HG02840 (cell line): ENCODE results near the gene PROX2.

Experiments used
- ATAC-seq: cut with Tn5 transposase; IDR thresholded peaks from one replicate; pipeline ENCODE4 v1.9.1; 2021; ENCODE audit warnings: mild to moderate bottlenecking, moderate library complexity, moderate number of reproducible peaks; ENCODE audit not compliant: unreplicated experiment, low FRiP score

PROX2 gene

DNA sequence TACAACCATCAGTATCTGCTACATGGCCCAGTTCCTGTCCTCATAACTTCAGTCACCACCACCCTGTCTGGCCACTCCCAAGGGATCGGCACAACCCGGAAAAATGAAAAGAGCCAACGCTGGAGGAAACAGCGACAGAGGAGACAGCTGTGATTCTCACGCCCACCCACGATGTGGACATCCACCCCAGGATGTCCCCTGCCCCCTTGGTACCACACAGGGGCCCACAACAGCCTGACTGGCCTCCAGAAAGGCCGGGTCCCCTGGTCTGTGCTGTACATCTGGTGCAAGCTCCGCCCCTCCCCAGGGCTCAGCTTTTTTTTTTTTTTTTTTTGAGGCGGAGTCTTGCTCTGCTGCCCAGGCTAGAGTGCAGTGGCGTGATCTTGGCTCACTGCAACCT lies 34.6 kb upstream of the PROX2 start:
- no peak for ATAC-seq

DNA sequence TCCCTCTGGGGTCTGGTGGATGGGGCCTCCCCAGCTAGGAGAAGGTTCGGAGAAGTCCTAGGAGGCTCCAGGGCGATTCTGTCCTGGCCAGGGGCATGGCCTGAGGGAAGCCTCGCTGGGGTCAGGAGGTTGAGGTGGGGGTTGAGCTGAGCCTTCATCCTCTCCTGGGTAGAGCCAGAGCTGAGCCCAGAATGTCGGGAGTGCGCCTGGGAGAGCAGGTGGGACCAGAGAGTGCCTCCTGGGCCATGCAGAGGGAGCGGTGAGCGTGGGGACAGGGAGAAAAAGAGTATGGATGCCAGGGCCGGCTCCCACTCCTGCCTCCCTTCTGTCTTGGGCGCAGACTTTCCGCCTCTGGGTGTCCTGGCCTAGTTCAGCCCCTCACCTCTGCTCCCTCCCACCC lies 34.0 kb upstream of the PROX2 start:
- no peak for ATAC-seq

DNA sequence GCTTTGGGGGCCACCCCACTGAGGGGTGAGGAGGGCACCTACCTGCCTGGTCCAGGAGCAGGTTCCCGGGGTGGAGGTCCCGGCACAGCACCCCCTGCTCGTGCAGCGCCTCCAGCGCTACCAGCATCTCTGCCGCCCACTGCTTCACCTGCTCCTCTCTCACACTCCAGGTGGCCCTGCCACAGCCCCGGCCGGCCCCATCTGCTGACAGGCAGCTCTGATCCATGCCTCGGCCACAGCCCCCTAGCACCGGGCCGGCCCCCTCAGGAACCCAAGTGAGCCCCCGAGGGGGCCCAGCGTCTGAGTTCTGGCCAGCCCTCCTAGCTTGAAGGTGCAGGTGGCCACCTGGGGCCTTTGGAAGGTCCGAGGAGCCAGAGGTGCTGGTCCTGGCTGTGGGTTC lies 33.6 kb upstream of the PROX2 start:
- no peak for ATAC-seq

DNA sequence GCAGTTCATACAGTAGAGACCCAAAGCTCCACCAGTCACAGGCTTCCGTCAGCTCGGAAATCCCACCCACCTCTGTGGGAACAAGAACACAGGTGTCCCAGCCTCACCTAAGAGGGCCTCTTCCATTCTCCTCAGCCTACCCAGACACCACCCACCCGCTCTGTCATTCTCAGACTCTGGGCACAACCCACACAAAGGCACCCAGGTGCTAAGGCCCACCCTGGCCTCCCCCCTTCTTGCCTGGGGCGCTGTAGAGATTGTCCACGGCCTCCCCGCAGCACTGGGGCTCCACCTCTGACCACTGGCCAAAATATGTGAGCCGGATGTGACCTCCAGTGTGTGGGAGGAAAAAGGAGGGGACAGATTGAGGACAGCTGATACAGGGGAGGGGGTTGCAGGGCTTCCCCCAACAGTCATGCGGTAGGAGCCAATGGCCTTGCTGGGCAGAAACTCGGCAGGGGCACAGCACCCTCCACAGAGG lies 33.0 kb upstream of the PROX2 start:
- ATAC-seq, result no peak

DNA sequence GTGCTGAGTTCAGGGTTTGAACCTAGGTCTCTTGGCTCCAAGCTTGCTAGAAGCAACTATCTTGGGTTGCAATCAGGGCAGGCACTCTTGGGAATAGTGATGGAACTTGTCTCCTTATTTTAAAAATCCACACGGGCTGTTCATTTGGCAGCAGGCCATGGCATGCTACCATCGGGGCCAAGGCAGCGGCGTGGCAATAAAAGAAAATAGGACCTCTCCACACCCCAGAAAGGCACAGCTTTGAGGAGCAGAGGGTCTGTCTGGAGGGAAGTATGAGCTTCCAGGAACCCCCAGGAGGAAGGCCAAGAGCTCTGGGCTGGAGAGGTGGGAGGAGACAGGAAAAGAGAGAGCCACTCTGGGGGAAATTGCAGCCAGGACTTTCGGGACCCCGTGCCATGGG lies 31.8 kb upstream of the PROX2 start:
- no peak for ATAC-seq

DNA sequence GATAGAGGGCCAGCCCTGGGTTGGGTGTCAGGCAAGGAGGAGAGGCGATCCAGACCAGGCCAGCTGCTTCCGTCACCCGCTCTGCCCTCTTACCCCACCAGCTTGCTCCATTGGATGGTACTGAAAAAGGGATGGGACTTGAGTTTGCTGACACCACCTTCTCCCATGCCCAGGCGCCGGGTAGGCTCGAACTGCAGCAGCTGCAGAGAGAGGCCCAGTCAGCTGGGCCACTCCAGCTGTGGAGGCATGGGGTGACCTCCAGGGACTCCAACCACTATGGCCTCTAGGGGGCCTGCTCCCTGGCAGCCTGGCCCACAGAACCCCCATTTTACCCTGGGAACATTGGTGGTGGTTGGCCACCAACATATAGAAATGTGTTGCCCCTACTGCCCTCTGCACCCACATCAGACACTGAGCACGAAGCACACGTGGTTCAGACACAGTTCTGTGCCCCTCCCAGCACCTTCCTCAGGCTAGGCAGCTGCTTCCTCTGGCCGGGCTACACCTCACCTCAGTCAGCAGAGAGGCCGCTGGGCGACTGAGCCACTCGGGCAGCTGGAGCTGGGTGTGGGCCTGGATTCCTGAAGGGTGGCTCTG lies 31.1 kb upstream of the PROX2 start:
- no peak for ATAC-seq

DNA sequence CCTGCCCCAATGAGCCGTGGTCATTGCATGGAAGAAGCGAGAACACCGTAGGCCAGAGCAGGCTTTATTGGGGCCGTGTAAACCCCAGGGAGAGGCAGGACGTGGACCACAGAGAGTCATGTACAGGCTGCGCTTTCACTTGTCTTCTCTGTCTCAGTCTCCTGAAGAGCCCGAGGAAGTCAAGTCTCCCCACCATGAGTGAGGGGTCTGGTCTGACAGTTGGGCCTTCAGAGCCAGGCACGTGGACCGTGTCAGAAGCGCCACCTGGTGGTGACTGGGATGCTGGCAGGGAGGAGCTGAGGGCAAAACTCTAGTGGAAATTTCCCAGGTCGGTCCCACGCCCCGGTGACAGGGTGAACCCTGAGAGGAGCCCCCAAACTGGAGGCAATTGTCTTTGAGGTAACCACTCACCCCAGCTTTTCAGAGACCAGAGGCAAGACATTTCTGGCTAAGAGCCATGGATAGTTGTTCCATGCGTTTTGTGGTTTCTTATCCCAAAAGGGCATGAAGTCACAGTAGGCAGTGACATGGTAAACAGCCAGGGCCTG lies 29.7 kb upstream of the PROX2 start:
- no peak for ATAC-seq

DNA sequence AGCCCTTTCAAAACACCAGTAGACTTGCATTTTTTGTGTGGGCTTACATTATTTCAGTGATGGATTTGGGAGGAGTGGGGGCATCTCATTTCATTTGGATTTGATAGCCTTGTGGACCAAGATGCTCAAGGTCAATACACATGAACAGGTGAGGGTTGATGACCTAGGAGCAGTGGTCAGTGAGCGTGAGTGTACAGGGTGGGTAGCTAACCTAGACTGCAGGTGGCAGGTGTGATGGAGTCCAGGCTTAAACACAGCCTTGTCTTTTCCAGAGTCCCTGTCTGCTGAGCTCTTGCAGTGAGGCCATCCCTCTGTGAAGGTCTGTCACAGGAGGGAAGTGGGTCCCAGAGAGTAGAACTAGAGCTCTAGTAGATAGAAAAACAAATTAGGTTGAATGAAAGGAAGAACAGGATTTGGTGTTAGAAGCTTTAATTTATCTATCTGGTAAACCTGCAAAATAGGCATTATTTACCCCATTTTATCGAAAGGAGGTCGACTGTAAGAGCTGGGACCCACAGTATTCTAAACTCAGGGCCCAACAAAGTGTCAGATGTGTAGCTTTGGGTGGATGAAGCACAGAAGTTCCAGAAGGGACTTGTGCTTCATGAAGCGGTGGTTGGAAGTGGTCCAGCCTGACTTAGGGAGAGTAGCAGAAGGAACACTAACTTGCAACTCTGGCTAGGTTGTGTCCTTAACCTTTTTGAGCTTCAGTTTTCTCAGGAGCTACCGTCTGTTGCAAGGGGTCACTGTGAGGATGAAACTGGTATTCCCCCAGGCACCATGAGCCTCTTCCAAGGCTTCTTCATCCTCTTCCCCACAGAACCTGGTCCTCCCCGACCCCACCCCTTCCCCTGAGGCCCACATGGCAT lies 28.9 kb upstream of the PROX2 start:
- ATAC-seq, result no peak

DNA sequence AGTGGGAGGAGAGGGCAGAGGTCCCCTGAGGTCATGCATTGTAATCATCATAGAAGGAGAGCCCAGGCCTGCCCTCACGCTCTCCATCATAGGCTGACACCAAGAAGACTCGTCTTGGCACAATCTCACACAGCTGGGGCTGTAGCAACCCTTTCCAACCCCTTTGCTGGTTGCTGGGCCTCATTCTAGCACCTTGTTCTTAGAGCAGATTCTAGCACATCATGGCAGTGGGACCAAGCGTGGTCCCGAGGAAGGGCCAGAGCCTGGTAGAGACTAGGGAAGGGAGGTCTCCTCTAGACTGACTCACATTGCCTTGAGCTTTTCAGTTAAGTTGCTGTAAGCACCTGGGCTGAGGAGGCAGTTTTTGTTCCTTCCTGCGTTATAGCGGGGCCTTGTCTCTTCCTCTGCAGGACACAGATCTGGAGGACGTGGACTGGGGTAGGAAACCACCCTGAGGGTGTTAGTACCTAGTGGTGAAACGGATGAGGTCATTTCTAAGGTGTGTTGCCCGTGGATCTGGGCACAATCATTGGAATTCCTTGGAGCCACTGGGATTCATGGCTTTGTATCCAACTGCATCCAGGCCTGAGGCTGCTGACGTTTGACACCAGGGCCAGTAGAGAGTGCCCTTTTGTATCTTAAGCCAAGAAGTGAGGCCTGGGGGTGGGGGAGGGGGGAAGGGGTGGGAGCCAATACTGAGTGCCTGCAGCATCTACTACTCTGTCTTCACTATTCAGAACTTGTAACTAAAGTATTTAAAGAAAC lies 27.2 kb upstream of the PROX2 start:
- ATAC-seq, result no peak

DNA sequence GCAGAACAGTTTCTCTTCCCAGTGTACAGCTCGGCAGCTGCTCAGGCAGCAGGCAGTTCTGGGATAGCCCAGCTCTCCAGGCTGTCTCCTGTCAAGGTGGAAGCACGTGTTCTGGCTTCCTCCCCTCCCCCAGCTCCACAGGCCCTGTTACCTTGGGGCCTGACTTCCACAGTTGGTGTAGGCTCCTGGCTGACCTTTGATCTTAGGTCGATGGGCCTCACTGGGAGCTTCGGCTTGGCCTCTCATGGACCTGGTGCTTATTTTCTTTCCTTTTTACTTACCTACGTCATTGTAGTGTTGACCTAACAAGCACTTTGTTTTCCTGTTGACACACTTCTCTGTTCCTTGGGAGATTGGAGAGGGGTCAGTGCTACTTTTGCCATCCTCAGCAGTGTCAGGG lies 22.7 kb upstream of the PROX2 start:
- ATAC-seq, result no peak

DNA sequence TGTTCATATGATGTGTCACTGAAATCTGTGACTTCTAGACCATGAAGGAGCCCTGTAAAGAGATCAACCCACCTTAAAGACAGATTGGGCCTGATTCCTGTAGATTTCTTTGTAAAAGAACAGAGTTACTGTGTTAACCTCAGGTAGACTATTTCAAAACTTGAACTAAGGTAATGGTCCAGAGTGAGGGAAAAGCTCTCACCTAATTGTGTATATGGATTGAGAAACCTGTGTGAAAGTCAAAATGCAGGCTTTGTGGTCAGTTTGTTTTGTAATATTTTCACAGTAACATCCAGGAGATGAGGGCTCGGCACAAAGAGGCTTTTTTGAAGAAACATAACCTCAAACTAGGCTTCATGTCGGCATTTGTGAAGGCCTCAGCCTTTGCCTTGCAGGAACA lies 22.1 kb upstream of the PROX2 start:
- no peak for ATAC-seq

DNA sequence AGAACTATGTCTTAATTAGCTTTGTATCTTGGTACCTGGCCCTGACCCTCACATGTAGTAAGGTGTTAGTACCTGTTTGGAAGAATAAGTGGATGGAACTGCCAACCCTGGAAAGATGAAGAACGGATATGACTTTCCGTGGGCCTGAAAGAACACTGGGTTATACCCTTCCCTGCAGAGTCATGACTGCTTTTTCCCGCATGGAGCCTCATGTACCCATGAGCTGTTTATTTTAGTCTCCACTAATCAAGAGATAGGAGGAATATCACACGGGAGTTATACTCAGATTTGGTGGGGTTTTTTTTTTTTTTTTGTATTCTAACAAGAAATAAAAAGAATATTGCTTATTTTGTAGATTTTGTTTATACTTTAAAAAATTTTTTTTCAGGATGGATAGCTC lies 21.7 kb upstream of the PROX2 start:
- ATAC-seq, result no peak

DNA sequence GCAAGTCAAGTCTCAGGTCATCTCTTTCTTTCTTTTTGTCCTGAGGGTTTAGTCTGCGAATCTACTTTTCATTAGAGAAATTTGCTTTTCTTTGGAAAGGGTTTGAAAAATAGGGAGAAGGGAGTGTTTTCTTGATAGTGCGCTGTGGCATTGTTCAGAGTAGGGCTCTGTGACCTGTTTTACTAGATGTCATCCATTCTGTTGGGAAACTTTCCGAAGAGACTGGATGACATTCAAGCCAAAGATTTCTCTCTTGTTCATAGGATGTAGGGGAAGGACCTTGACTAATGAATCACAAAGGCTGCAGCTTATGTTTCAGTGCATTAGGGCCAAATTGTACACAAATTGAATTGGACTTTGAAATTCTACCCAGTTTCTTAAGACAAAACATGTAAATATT lies 20.5 kb upstream of the PROX2 start:
- ATAC-seq, result no peak

DNA sequence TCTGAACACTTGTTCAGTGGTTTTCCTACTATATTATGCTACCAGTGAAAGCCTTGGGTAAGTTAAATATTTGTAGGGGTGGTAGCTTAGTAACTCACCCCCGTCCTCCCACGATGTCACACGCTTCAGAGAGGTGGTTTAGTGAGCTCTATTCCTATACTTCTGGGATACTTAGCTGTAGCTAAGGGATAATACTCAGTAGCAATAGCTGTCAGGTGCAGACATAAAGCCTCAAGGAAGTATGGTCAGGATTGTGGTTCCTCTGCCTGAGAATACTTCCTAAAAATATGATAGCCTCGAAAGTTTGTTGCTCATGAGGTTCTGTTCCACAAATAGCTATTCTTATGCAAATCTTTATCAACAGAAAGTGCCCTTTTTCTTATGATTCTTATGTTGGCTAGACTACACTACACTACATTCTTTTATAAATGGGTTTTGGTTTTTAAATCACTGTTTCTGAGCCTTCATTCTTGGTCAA lies 17.7 kb upstream of the PROX2 start:
- ATAC-seq, result no peak

DNA sequence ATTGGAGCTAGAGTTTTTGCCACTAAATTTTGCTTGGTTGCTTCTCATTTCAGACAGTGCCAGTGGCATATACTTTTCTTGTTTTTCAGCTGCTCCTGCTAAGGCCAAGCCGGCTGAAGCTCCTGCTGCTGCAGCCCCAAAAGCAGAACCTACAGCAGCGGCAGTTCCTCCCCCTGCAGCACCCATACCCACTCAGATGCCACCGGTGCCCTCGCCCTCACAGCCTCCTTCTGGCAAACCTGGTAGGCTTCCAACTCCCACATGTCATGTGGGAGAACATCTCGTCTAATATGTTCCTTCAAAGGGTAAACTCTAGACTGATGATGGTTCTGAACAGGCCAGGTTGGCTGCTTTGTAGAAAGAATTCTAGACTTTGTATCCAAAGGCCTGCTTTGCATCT lies 16.8 kb upstream of the PROX2 start:
- no peak for ATAC-seq

DNA sequence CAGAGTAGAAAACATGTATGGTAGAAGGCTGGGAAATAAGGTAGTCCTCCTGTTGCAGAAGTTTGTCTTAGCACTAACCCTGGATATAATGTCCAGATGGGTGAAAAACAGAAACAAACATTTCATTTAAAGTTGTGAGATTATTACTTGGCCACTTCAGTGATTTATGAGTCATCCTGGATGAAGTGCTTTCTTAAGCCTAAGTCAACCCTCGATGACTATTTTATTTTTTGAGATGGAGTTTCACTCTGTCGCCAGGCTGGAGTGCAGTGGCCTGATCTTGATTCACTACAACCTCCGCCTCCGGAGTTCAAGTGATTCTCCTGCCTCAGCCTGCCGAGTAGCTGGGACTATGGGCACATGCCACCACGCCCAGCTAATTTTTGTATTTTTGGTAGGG lies 15.9 kb upstream of the PROX2 start:
- ATAC-seq, result no peak

DNA sequence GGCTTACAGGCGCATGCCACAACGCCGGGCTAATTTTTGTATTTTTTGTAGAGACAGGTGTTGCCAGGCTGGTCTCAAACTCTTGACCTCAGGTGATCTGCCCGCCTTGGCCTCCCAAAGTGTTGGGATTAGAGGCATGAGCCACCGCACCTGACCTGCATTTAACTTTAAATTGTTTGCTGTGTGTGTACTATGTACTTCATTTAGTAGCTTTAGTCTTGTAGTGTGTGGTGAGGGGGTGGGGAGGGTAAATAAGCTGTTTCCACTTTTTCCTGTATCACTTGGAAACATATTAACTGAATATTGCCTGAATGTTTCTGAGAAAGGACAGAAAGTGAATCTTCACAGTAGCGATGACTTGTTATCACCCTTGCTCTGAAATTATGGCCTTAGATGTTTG lies 14.3 kb upstream of the PROX2 start:
- no peak for ATAC-seq

DNA sequence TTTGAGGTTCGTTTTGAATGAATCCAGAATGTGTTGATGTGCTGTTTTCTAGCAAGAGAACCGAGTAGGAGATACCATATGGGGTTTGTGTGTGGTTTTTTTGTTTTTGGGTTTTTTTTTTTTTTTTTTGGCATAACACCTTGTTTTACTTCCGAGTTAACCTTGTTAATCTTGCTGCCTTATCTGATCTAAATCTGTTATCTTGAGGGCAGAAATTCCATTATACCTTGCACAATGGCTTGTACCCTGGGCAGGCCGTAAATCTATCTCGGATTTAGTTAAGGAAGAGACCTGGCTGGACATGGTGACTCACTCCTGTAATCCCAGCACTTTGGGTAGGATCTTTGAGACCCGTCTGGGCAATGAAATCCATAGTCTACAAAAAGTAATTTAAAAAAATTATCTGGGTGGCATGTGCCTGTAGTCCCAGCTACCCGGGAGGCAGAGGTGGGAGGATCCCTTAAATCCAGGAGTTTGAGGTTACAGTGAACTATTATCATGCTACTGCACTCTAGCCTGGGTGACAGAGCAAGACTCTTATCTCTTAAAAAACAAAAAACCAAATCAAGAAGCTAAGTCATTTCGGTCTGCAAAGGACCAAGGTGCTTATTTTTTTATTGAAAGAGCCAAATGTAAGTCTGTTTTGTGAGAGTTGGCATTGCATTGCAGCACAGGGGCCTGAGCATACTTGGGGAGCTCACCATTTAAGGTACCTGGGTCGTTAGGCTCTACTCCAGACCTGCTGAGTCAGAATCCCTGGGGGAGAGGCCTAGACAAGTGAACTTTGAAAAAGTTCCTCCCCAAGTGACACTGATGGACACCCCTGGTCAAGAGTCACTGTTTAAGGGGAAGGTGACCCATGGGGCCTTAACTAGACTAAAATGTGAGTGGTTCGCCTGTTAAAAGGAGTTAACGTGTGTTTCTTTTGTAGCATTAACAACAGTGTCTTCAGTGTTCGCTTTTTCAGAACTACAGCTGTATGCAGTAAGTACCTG lies 12.5 kb upstream of the PROX2 start:
- no peak for ATAC-seq

DNA sequence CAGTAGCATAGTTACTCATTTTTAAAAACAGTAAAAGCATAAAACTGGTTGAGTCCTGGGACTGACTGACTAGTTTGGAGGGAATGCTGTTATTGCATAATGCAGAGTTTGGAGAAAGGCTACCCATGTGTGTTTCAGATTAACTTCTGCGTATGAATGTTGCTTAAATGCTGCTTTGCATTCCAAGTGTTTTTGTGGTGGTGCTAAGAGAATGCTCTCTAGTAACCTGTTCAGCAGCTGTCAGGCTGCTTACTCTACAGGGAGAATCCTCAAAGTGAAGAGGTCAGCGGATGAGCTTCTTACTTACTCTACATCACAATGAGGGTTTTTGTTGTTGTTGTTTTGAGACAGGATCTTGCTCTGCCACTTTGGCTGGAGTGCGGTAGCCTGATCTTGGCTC lies 10.1 kb upstream of the PROX2 start:
- no peak for ATAC-seq
